Measurements from ENCODE around the gene FAM83E.

GRCh38 chr19:48631225-48631624, 16.3 kb upstream of the FAM83E start:
- TF ChIP-seq CTCF (IDR thresholded peaks at IDR 0.05) (no peak), POLR2AphosphoS5 (IDR thresholded peaks at IDR 0.05) (no peak), POLR2A (IDR thresholded peaks at IDR 0.05) (no peak)

Data from prostate gland (tissue), 2 donors.